GM12874 (cell line): ENCODE data around the gene KAZN.

Source experiments
- CTCF ChIP-seq: IDR thresholded peaks from 2 replicates; pipeline ENCODE4 v1.5.1; 2011; ENCODE audit warnings: low read depth, mild to moderate bottlenecking, control low read depth, low read length, moderate library complexity; ENCODE audit not compliant: insufficient read depth

KAZN gene

GRCh38 chr1:14591600-14591999 is 6.9 kb upstream of the KAZN start:
- TF ChIP-seq CTCF, result no peak

GRCh38 chr1:14592004-14592631 is 6.4 kb upstream of the KAZN start:
- no peak for TF ChIP-seq CTCF

GRCh38 chr1:14593302-14593701 is 5.2 kb upstream of the KAZN start:
- no peak for TF ChIP-seq CTCF

GRCh38 chr1:14594045-14594444 is 4.4 kb upstream of the KAZN start:
- TF ChIP-seq CTCF, result no peak

GRCh38 chr1:14596591-14596990 is 1.9 kb upstream of the KAZN start:
- TF ChIP-seq CTCF, result no peak

GRCh38 chr1:14597343-14598006 is 1.0 kb upstream of the KAZN start:
- no peak for TF ChIP-seq CTCF

- no peak for TF ChIP-seq CTCF
Measured at GRCh38 chr1:14598007-14598497, 433 bp upstream of the KAZN start.
